COLO668 (cell line): ENCODE data around the gene SLC25A41.
A peak's percentile ranks its signal among the peaks of the same experiment; 100 is the strongest.
"Not testable (repeated sequence)": the region's sequence is repeated elsewhere in the genome, so short reads cannot be mapped to it uniquely, and the experiment has no call there.

ENCODE experiments used
- DNase-seq: peaks from one replicate; lab custom pipeline; 2025; ENCODE audit not compliant: unreplicated experiment; lab: John Stamatoyannopoulos, UW

SLC25A41 gene

DNA sequence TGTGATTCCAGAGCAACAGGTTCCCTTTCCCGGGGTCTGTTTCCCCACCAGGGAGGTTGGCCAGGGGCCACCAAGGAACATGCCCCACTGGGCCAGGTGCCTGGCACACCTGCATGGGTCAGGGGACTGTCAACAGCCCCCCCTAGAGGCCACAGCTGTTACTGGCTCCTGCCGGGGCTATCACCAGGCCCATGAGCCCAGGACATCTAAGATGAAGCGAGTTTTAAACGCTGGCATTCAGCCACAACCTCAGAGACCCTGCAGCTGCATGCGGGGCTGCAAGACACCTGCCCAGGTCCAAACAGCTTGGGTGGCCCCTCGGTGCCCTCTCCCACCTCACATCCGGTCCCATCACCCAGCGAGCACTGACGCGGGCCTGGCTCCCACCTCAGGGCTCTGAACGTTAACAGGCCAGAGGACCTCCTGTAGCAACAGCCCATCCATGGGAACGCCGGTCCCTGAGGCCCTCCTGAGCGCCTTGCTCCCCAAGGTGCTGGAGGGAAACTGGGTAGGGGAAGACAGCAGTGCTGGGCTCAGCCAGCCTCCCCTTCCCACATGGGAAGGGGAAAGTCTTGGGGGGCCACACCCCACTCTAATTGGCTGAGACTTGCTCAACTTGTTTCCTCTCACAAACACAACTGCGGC is 21.0 kb downstream of the SLC25A41 start:
- peak; percentile 59 for DNase-seq

DNA sequence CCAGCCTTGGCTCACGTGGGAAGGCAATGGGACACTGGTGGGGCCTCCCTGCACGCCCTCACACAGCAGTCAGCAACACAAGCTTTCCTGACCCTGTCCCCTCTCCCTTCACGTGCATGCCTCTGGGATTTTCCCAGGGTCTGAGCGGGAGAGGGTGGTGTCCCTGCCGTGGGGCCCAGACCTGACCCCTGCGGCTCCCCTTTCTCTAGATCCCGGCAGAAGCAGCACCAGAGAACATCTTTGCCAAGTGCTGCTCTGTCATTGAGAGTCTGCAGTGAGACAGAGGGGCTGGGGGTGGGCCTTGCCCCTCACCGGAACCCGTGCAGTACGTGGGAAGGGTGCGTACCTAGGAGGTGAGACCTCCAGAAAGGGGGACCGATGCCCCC is 21.5 kb downstream of the SLC25A41 start:
- no peak for DNase-seq

DNA sequence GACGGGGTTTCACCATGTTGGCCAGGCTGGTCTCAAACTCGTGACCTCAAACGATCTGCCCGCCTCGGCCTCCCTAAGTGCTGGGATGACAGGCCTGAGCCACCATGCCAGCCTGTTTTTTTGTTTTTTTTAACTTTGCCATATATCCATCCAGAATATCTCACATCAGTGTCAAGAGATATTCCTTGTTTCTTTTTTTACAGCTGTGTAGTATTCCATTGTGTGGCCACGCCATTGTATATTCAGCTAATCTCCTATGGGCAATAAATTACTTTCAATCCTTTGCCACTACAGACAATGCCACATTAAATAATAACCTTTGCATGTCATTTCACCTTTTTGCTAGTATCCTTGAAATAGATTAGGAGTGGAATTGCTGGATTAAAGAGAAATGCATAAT is 24.2 kb downstream of the SLC25A41 start:
- DNase-seq: no peak

DNA sequence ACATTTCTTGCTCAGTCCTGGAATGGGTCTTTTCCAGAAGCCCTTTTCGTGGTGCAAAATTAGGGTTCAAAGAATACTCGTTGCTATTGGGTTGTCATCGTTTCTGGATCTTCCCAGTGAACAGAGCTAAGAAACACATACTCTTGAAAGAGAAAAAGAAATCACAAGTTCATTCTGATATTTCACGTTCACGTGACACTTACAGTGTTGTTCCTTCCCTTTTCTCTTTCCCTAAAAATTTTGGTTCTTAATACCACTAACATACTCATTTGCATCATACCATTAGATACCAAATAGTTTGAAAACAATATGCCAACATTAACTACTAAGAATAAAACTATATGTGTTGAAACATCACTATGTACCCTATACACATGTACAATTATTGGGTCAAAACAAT is 27.2 kb downstream of the SLC25A41 start:
- no peak for DNase-seq

DNA sequence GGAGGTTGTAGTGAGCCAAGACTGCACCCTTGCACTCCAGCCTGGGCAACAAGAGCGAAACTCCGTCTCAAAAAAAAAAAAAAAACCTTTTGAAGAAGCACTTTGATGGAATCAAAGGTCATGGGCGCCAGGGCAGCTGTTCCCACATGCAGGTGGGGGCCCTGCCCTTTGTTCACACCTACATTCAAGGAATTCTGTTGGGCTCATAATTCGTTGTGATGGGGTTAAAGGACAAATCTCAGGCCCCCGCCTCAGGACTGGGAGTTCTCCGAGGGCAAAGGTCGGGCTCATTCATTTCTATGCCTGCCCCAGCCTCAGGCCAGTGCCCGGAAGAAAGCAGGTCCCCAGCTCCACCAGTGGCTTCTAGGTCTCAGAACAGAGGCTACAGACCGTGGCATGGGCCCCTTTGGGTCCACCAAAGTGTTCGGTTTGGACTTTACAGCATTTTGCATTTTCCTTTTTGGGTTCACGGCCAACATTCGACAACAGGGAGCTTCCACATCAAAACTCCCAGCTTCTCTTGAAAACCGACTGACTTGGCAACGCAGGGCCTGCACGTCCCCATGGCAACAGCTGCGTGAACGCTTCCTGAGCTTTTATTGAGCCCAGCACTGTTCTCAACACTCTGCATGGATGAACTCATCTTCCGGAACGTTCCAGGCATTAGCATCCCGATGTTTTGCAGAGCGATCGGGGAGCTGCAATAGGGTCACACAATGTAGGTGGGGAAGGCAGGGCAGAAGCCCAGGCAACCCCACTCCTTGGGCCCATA is 30.5 kb downstream of the SLC25A41 start:
- DNase-seq: peak; percentile 16

DNA sequence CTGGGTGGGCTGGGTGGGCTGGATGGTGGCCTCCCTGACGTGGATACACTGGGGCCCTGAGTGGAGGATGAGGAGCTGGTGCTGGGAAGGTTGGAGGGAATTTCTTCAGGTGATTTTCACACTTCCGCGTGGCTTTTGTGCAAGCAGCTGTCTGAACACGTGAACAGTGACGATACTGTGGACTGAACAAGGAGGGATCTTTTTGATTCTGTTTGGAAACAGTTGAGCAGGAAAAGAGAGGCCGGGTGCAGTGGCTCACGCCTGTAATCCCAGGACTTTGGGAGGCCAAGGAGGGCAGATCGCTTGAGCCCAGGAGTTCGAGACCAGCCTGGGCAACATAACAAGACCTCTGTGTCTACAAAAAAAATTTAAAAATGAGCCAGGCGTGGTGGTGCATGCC is 31.5 kb downstream of the SLC25A41 start:
- DNase-seq: no peak

DNA sequence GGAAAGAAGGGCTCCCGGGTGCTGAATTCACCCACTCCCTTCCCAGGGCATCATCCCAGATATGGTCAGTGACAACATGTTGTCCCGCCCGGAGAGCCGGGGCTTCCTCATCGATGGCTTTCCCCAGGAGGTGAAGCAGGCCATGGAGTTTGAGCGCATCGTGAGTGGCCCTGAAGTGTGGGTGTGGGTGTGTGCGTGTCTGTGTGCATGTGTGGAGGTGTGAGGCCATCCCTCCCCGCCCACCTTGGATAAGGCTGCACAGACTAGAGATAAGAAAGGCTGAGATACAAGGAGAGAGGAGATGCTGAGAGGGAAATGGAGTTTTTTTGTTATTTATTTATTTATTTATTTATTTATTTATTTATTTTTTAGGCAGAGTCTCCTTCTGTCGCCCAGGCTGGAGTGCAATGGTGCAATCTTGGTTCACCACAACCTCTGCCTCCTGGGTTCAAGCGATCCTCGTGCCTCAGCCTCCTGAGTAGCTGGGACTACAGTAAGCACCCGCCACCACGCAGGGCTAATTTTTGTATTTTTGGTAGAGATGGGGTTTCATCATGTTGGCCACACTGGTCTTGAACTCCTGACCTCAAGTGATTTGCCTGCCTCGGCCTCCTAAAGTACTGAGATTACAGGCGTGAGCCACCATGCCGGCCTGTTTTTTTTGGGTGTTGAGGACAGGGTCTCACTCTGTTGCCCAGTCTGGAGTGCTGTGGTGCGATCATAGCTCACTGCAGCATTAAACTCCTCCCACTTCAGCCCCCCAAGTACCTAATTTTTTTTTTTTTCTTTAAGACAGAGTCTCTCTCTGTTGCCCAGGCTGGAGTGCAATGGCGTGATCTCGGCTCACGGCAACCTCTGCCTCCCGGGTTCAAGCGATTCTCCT is 33.3 kb downstream of the SLC25A41 start:
- not testable (repeated sequence) for DNase-seq

DNA sequence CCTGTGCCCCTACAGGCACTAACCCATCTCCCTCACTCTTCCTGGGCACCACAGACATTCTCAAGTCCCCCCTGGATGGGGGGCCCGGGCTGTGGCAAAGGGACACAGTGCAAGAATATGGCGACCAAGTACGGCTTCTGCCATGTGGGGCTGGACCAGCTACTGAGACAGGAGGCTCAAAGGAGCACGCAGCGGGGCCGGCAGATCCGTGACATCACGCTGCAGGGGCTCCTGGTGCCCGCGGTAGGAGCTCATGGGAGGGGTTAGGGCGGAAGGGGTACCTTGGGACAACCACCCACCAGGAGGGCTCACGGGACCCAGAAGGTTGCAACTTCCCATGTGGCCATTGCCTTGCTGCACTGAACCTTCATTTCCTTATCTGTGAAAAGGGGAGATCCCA is 37.3 kb downstream of the SLC25A41 start:
- no peak for DNase-seq

DNA sequence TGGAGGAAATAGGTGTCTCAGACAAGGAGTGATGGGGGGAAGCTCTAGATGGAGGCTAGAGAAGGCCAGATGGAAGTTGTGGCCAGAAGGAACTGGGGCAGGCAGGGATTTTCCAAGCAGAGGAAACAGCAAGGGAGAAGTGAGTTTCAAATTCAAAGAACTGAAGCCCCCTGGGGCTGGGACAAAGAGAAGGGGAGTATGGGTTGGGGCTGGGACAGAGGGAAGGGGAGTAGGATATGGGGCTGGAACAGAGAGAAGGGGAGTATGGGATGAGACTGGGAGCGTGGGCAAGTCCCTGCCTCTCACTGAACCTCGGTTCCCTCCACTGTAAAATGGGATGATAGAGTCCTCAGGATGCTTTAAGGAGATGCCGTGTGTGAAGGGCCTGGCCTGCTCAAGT is 38.7 kb downstream of the SLC25A41 start:
- DNase-seq: no peak

DNA sequence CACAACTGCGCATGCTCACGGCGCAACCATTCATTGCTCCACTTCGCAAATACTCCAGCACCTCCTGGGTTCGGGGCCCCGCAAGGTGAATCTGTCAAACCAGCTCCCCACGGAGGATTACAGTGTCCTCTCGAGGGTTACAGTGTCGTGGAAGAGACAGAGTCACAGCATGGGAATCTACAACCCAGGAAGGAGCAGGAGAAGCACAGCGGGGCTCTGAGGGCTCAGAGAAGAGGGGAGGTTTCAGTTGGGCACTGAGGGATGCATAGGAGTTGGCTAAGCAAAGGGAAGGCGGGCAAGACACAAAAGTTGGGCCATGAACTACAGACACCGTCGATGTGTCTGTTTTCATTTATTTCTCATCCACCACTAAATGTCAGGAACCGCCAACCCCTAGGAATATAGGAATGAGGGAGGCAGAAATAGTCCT is 39.6 kb downstream of the SLC25A41 start:
- no peak for DNase-seq

DNA sequence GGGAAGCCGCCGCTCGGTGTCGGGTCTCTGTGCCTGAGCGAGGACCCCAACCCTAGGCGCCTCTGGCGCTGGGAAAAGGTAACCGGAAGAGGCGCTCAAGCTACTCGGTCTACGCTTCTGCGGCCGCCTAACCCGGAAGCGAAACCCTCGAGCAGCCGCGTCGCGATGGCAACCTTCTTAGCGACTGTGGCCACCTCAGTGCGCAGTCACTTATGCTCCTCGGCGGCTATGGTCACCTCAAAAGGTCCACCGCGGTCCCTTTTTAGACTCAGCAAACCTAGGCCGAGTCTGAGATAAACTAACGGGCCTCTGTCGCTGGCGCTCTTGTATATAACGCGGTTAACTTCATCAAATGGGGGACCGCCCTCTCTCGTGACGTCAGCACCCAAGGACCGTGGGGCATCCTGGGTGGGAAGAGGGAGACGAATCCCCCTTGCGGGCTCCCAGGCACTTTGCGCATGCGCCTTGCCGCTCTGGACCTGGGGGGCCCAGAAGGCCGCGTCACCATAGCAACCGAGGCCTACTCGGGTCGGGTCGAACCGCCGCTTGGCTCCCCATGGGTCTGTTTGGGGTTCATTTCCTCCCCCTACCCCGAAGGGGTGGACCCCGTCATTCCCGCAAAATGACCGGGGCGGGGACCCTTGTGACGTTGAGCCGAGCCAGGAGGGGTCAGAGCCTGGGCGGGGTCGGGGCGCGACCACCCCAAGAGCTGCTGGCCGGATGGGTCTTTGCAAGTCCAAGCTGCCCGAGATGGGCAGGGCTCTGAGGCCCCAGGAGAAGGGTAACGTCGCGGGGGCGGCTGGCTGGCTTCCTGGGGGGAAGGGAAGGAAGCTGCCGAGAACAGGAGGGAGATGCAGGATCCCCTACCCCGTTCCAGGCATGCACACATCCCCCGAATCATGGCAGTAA is 40.2 kb downstream of the SLC25A41 start, which contains the start of gene GTF2F1:
GTF2F1 (minus strand) TSS at position 91 of the 909 bp plus-strand sequence. CDS start 169 bp downstream, outside the sequence.
- peak; percentile 93 for DNase-seq

DNA sequence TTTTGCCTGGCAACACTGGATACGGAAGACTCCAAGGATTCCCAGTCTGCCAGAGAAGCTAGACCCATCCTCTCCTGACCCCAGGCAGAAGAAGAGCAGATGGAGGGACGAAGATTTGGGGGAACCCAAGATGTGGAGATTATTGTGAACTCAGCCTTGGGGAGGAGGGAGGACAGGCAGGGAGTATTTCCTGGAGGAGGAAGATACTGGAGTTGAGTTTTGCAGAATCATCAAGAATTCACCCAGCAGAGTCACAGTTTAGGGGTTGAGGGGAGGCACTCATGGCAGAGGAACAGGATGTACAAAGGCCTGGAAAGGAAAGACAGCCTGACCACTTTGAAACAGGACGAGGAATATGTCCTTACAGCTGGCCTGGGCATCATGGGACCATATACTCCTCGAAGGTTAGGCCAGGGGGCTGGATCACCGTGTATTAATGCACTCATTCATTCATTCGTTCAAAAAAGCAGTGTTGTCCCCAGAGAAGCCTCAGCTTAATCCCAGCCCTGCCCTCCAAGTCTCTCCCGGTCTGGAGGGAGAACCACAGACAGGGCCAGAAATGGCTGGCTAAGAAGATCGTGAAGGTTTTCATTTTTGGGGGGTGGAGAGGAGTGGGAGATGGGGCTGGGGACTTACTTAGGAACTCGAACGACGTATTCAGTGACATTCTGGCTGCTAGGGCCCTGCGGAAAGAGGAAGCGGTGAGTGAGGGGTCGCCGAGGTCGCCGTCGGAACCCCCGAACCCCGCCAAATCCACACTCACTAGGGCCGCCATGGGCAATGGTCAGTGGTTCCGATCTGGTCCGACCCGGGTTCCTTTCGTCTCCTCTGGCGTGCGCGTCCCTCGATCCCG is 41.1 kb downstream of the SLC25A41 start:
- DNase-seq: no peak

DNA sequence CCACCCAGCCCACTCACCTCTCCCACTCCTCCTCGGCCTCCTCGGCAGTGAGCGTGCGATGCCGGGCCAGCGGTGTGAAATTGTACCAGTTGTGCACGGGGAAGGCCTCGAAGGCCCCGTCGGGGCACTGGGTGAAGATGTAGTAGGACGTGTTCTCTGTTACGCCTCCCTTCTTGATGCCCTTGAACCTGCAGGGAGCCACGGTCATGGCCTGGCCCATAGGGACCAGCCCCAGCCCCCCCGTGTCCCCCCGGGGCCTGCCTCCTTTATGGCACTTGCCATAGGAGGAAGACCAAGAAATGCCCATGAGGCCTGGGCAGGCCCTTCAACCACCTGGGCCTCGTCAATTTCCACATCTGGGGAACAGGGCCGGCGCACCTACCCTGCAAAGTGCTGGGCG is 46.2 kb downstream of the SLC25A41 start:
- no peak for DNase-seq

DNA sequence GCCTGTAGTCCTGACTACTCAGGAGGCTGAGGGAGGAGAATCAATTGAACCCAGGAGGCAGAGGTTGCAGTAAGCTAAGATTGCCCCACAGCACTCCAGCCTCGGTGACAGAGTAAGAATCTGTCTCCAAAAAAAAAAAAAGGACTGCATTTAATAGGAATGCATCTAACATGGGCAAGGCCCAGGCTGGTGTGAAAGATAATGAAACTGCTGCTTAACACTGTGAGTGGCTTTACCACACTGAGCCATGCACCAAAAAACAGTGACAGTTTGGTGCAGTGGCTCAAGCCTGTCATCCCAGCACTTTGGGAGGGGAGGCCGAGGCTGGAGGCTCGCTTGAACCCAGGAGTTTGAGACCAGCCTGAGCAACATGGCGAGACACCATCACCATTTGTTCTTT is 49.2 kb downstream of the SLC25A41 start:
- no peak for DNase-seq

DNA sequence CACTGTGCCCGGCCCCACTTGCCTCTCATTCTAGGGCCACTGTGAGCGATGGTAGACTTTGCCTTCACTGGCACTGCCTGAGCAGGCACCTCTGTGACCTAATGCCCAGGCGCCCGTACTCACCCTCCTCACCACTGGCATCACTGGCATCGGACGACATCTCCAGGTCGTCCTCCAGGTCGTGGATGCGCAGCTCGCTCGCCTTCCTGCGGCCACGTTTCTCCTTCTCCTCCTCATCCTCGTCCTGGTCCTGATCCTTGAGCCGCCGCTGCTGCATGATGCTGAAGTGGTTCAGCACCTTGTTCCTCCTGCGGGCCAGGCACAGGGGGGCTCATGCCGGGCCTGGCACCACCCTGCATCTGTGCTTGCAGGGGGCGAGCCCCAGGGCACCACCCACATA is 50.4 kb downstream of the SLC25A41 start:
- no peak for DNase-seq

DNA sequence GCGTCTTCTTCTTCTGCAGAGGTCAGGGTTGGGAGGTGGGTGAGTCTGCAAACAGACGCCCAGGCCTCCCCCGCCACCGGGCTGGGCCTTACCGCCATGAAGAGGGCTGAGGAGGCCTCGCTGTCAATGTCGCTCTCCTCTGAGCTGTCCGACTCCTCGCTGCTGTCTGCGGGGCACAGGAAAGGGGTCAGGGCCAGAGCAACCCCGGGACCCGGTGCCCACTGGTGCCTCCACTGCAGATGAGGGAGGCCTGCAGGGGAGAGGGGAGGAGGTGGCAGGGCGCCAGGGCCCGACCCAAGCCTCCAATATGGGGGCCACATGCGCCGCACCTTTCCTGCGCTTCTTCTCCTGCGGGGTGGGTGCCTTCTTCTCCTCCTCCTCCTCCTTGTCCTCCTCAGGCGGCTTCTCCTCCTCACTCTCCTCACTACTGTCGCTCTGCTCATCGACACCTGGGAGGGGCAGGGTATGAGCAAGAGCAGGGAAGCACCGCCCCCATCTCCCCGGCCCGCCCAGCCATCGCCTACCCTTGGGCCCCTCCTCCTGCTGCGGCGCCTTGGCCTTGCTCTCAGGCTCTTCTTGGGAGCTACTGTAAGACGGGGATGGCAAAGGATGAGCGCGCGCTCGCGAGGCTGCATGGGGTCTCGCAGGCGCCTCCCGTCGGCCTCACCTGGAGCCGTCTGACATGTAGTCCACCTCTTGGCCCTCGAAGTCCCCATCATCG is 52.4 kb downstream of the SLC25A41 start:
- no peak for DNase-seq

DNA sequence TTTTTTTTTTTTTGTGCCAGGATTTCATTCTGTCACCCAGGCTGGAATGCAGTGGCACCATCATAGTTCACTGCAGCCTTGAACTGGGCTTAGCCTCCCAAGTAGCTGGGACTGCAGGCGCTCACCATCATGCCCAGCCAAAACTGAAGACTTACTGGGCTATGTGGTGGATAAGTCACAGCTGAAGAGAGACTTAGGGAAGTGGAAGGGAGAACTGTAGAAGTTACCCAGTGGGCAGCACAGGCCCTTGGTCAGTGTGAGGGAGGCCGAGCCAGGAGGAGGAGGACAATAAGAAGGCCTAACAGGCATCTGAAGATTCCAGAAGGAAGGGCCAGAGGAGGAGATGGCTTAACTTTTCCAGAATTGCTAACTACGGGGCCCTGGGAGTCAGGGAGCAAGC is 53.8 kb downstream of the SLC25A41 start:
- no peak for DNase-seq

DNA sequence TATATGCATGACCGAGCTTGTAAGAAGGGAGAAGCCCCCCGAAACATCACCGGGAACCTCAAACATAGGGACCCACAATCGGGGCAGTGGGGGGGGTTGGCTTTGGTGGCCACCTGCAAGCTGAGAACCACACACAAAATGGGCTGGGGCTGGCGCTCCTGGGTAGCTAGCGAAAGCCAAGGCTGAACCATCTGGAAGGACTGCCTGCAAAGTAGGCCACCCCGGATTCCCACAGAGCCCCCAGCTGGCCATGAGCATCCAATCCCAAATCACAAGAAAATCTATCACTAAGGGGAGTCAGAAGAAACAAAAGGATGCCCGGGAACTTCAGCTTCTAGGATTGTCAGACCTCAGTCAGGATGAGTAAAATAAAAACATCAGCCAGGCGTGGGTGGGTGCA is 55.1 kb downstream of the SLC25A41 start:
- no peak for DNase-seq

DNA sequence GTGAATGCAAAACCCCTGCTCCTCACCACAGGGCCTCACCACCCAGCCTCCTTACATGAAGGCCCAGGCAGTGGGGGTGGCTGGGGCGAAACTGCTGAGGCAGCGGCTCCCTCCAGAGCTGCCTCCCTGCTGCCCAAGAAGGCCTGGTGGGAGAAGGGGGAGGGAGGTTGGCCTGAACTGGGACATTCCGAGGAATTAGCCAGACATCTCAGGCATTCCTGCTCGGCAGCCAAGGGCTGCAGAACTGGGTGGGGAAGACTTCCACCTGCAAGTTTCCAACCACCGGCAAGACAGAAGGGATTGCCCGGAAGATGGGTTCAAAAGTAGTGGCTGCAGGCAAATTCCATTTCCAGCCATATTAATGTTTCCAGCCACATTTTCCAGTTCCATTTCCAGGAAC is 55.5 kb downstream of the SLC25A41 start:
- no peak for DNase-seq
